Smooth muscle cell (in vitro differentiated cells): ENCODE data around the gene TMEM101. TPM values are rescaled to one million over a fixed set of nuclear protein-coding genes. Genes with fewer than 3 reads are reported as not detected.
"Not testable (repeated sequence)": the region's sequence is repeated elsewhere in the genome, so short reads cannot be mapped to it uniquely, and the experiment has no call there.

Source experiments
- DNase-seq: peaks from one replicate; lab custom pipeline; 2025; ENCODE audit not compliant: unreplicated experiment; lab: John Stamatoyannopoulos, UW
- H2AFZ ChIP-seq: fragments of 200-600 bp; sonication (generic); 2 replicates; pipeline ENCODE4 v1.6.0; 2016; ENCODE audit warnings: antibody characterized with exemption, low read depth, mild to moderate bottlenecking
- H3F3A ChIP-seq: fragments of 200-600 bp; sonication (generic); 2 replicates; pipeline ENCODE4 v1.6.0; 2017; ENCODE audit warnings: antibody characterized with exemption, low read depth
- H3K27ac ChIP-seq: fragments of 200-600 bp; sonication (generic); 2 replicates; pipeline ENCODE4 v1.5.1; 2016; ENCODE audit warnings: low read depth, mild to moderate bottlenecking
- H3K27me3 ChIP-seq: fragments of 200-600 bp; sonication (generic); 2 replicates; pipeline ENCODE4 v1.6.1; 2016; ENCODE audit warnings: low read depth, mild to moderate bottlenecking
- H3K36me3 ChIP-seq: fragments of 200-600 bp; sonication (generic); 2 replicates; pipeline ENCODE4 v1.5.1; 2016; ENCODE audit warnings: low read depth
- H3K4me1 ChIP-seq: fragments of 200-600 bp; sonication (generic); 2 replicates; pipeline ENCODE4 v1.5.1; 2016; ENCODE audit warnings: low read depth
- H3K4me2 ChIP-seq: fragments of 200-600 bp; sonication (generic); 2 replicates; pipeline ENCODE4 v1.6.0; 2016; ENCODE audit warnings: mild to moderate bottlenecking
- H3K4me3 ChIP-seq: fragments of 200-600 bp; sonication (generic); 2 replicates; pipeline ENCODE4 v1.5.1; 2016; ENCODE audit warnings: mild to moderate bottlenecking
- H3K79me2 ChIP-seq: fragments of 200-600 bp; sonication (generic); 2 replicates; pipeline ENCODE4 v1.6.0; 2016; ENCODE audit warnings: low read depth, mild to moderate bottlenecking
- H3K9ac ChIP-seq: fragments of 200-600 bp; sonication (generic); 2 replicates; pipeline ENCODE4 v1.6.0; 2016; ENCODE audit warnings: low read depth
- H3K9me3 ChIP-seq: fragments of 200-600 bp; sonication (generic); replicated peaks from 2 replicates; pipeline ENCODE4 v1.5.1; 2016; ENCODE audit warnings: low read depth
- H4K20me1 ChIP-seq: fragments of 200-600 bp; sonication (generic); 2 replicates; pipeline ENCODE4 v1.6.0; 2016; ENCODE audit warnings: low read depth
- WGBS: methylation state at CpG from one replicate; pipeline ENCODE4 v1.1.7; 2016; ENCODE audit warnings: low lambda C conversion rate; 5-methylcytosine and 5-hydroxymethylcytosine counted together
- polyA plus RNA-seq: library from polyadenylated mRNA; unstranded; fragments of >200 nt; fragmentation: Nextera tagmentation; extraction: Ambion mirVana; gene quantifications from 2 replicates; pipeline ENCODE4 v1.2.1, GENCODE V29; 2016
- total RNA-seq: library from RNA; depleted of rRNA; stranded (reverse); fragments of >200 nt; gene quantifications from 2 replicates; pipeline ENCODE4 v1.2.3, GENCODE V29; 2014
- TF ChIP-seq, protein P1 (sequence below): fragments of 200-600 bp; sonication (generic); IDR thresholded peaks from 2 replicates; pipeline ENCODE4 v1.5.1; 2017; ENCODE audit warnings: borderline replicate concordance, mild to moderate bottlenecking, antibody characterized with exemption; ENCODE audit not compliant: insufficient read depth, poor library complexity, severe bottlenecking

TMEM101 gene
- total and polyA plus RNA-seq, 2 experiments from 2014 or later = 35.1 to 36.1 TPM

GRCh38 chr17:44049294-44050060 is 34.7 kb upstream of the TMEM101 start:
- H3K79me2 ChIP-seq = peaks cover 96% of the 10 kb centered on the region
- DNase-seq = no peak
- H3K27ac ChIP-seq = no peak overlapping the region
- H3K9me3 ChIP-seq = no peaks in the 10 kb centered on the region
- no peak overlapping the region for H3K4me3 ChIP-seq
- H3K4me1 ChIP-seq = no peaks in the 10 kb centered on the region
- peaks cover 10% of the 10 kb centered on the region for H3F3A ChIP-seq
- no peak overlapping the region for H3K9ac ChIP-seq
- WGBS = 96% methylated on average over 9 of the region's 9 CpGs
- peaks cover 94% of the 10 kb centered on the region for H4K20me1 ChIP-seq
- H3K4me2 ChIP-seq = no peak overlapping the region
- H3K36me3 ChIP-seq = peaks cover 7% of the 10 kb centered on the region
- H3K27me3 ChIP-seq = no peaks in the 10 kb centered on the region
- H2AFZ ChIP-seq = no peak overlapping the region
- TF ChIP-seq, protein P1, sequence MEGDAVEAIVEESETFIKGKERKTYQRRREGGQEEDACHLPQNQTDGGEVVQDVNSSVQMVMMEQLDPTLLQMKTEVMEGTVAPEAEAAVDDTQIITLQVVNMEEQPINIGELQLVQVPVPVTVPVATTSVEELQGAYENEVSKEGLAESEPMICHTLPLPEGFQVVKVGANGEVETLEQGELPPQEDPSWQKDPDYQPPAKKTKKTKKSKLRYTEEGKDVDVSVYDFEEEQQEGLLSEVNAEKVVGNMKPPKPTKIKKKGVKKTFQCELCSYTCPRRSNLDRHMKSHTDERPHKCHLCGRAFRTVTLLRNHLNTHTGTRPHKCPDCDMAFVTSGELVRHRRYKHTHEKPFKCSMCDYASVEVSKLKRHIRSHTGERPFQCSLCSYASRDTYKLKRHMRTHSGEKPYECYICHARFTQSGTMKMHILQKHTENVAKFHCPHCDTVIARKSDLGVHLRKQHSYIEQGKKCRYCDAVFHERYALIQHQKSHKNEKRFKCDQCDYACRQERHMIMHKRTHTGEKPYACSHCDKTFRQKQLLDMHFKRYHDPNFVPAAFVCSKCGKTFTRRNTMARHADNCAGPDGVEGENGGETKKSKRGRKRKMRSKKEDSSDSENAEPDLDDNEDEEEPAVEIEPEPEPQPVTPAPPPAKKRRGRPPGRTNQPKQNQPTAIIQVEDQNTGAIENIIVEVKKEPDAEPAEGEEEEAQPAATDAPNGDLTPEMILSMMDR = no peak

GRCh38 chr17:44046893-44047292 is 32.1 kb upstream of the TMEM101 start:
- not testable (repeated sequence) for H3K36me3 ChIP-seq, H3K4me1 ChIP-seq, H3K9me3 ChIP-seq, DNase-seq, H3K4me2 ChIP-seq, H3K27me3 ChIP-seq, H3K4me3 ChIP-seq, H3K9ac ChIP-seq, H3K27ac ChIP-seq, H2AFZ ChIP-seq
- Histone ChIP-seq H4K20me1 (peaks cover 92% of the 10 kb centered on the region), H3F3A (peaks cover 18% of the 10 kb centered on the region), H3K79me2 (peaks cover 92% of the 10 kb centered on the region)
- WGBS = 100% methylated on average over 7 of the region's 7 CpGs

- peaks cover 93% of the 10 kb centered on the region for H4K20me1 ChIP-seq
- no peak overlapping the region for H3K9ac ChIP-seq
- H3K79me2 ChIP-seq = peaks cover 92% of the 10 kb centered on the region
- TF ChIP-seq, protein P1 = no peak
- no peak overlapping the region for H3K4me3 ChIP-seq
- peaks cover 18% of the 10 kb centered on the region for H3F3A ChIP-seq
- H3K27ac ChIP-seq = no peak overlapping the region
- H3K27me3 ChIP-seq = no peaks in the 10 kb centered on the region
- peaks cover 3% of the 10 kb centered on the region for H3K36me3 ChIP-seq
- no peak overlapping the region for H3K4me2 ChIP-seq
- WGBS = 95% methylated on average over 4 of the region's 4 CpGs
- H2AFZ ChIP-seq = no peak overlapping the region
- no peaks in the 10 kb centered on the region for H3K9me3 ChIP-seq
- DNase-seq = no peak
- H3K4me1 ChIP-seq = no peaks in the 10 kb centered on the region
These were observed 30.7 kb upstream of the TMEM101 start for GRCh38 chr17:44045486-44045885.

- H3K4me1 ChIP-seq = no peaks in the 10 kb centered on the region
- no peak overlapping the region for H3K9ac ChIP-seq
- H3K27ac ChIP-seq = peak overlapping the region; percentile 65
- no peak overlapping the region for H3K4me2 ChIP-seq
- peaks cover 2% of the 10 kb centered on the region for H3K36me3 ChIP-seq
- H3K79me2 ChIP-seq = peaks cover 88% of the 10 kb centered on the region
- no peak overlapping the region for H3K4me3 ChIP-seq
- no peaks in the 10 kb centered on the region for H3K9me3 ChIP-seq
- H2AFZ ChIP-seq = no peak overlapping the region
- peaks cover 18% of the 10 kb centered on the region for H3F3A ChIP-seq
- TF ChIP-seq, protein P1 = no peak
- WGBS = 94% methylated on average over 1 of the region's 1 CpG
- peaks cover 90% of the 10 kb centered on the region for H4K20me1 ChIP-seq
- no peak for DNase-seq
- no peaks in the 10 kb centered on the region for H3K27me3 ChIP-seq
These were observed 29.3 kb upstream of the TMEM101 start for GRCh38 chr17:44044071-44044470.
